ENCODE data around the gene DNAJB6.

- TF ChIP-seq ZNF317 (CRISPR knock-in tag; IDR thresholded peaks at IDR 0.05; ENCODE audit: borderline replicate concordance, low read depth) (no peak), ZBTB43 (CRISPR knock-in tag; IDR thresholded peaks at IDR 0.05) (no peak), CTCF (IDR thresholded peaks at IDR 0.05) (no peak), NR1H2 (CRISPR knock-in tag; IDR thresholded peaks at IDR 0.05) (no peak), USF2 (CRISPR knock-in tag; IDR thresholded peaks at IDR 0.05) (no peak), GRHL2 (CRISPR knock-in tag; IDR thresholded peaks at IDR 0.05; ENCODE audit: insufficient replicate concordance, severe bottlenecking) (no peak), IRF2 (CRISPR knock-in tag; IDR thresholded peaks at IDR 0.05; ENCODE audit: borderline replicate concordance, low read depth) (no peak)
These were observed 108.6 kb downstream of the DNAJB6 start for GRCh38 chr7:157445246-157445955.

All from WTC11 (cell line).